NCI-H2227 treated with DMSO at 0.1 percent for 48 hours (cell line): ENCODE data around the gene CWF19L1.

Experiments
- DNase-seq: peaks from one replicate; lab custom pipeline; 2025; lab: John Stamatoyannopoulos, UW

Gene CWF19L1

GRCh38 chr10:100253041-100253440 lies 14.4 kb downstream of the CWF19L1 start:
- no peak for DNase-seq

DNA sequence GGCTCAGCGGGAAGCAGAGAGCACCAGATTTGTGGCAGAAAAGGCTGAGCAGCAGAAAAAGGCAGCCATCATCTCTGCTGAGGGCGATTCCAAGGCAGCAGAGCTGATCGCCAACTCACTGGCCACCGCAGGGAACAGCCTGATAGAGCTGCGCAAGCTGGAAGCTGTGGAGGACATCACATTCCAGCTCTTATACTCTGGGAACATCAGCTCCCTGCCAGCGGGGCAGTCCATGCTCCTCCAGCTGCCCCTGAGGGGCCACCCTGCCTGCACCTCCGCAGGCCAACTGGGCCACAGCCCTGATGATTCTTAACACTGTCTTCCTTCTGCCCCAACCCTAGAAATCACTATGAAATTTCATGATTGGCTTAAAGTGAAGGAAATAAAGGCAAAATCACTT lies 18.6 kb downstream of the CWF19L1 start:
- DNase-seq: no peak

GRCh38 chr10:100245484-100246220 lies 21.8 kb downstream of the CWF19L1 start:
- no peak for DNase-seq

GRCh38 chr10:100239851-100240250 lies 27.6 kb downstream of the CWF19L1 start:
- DNase-seq: no peak

- DNase-seq: no peak
These were observed 29.0 kb downstream of the CWF19L1 start for GRCh38 chr10:100238429-100238828.

DNA sequence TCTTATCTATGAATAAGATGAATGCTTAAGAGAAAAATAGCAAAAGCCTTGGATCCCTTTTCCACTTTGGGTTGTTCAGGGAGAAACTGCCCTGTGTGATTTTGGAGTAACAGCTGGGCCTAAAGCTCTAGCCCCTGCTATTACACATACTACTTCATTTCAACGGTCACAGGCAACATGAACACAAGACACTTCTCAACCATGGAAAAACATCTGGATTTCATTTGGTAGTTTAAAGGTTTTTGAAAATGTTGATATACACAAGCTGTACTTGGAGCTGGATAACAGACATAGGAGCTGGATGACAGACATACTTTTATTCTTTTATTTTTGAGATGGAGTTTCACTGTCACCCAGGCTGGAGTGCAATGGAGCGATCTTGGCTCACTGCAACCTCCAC lies 35.3 kb downstream of the CWF19L1 start:
- DNase-seq: no peak

- no peak for DNase-seq
These were observed 37.5 kb downstream of the CWF19L1 start for GRCh38 chr10:100229819-100230422.

GRCh38 chr10:100223879-100224278 lies 43.6 kb downstream of the CWF19L1 start:
- DNase-seq: no peak

GRCh38 chr10:100222529-100222928 lies 44.9 kb downstream of the CWF19L1 start:
- no peak for DNase-seq

DNA sequence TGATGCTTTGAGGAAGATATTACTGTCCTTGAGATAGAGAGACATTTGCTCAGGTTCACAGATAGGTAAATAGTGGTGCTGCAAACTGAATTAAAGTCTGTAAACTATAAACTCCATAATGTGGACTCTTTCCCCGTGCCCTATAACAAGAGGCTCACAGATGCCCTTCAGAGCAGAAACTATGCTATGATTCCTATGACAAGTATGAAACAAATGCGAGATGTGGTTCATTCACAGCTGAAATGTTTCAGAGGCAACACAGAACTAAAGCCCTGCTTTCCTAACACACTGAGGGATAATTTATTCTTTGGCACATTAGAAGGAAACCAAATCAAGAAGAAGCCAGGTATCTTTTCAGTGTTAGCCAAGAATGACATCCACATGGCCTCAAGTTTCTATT lies 51.4 kb downstream of the CWF19L1 start:
- no peak for DNase-seq

- no peak for DNase-seq
These were observed 58.1 kb downstream of the CWF19L1 start for GRCh38 chr10:100209303-100209702.

DNA sequence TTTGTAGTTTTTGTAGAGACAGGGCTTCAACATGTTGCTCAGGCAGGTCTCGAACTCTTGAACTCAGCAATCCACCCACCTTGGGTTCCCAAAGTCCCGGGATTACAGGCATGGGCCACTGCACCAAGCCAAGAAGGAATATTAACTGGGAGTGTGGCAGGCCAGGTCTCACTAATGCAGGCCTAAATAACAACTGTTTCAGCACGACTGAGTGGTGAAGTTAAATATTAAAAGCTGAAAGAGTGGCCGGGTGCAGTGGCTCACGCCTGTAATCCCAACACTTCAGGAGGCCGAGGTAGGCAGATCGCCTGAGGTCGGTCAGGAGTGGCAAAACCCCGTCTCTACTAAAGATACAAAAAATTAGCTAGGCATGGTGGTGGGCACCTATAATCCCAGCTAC lies 59.2 kb downstream of the CWF19L1 start:
- DNase-seq: no peak

- no peak for DNase-seq
These were observed 63.1 kb downstream of the CWF19L1 start for GRCh38 chr10:100204370-100204769.

DNA sequence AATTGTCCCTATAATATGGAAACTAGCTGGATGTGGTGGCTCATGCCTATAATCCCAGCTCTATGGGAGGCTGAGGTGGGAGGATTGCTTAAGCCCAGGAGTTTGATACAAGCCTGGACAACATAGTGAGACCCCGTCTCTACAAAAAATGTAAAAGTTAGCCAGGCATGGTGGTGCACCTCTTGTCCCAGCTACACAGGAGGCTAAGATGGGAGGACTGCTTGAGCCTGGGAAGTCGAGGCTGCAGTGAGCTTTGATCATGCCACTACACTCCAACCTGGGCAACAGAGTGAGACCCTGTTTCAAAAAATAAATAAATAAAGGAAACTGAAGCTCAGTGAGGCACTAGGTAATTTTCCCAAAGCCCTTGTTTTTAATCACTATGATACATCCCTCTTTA lies 65.9 kb downstream of the CWF19L1 start:
- no peak for DNase-seq

- DNase-seq: no peak
These were observed 72.7 kb downstream of the CWF19L1 start for GRCh38 chr10:100194711-100195110.

GRCh38 chr10:100192350-100192749 lies 75.1 kb downstream of the CWF19L1 start:
- no peak for DNase-seq

DNA sequence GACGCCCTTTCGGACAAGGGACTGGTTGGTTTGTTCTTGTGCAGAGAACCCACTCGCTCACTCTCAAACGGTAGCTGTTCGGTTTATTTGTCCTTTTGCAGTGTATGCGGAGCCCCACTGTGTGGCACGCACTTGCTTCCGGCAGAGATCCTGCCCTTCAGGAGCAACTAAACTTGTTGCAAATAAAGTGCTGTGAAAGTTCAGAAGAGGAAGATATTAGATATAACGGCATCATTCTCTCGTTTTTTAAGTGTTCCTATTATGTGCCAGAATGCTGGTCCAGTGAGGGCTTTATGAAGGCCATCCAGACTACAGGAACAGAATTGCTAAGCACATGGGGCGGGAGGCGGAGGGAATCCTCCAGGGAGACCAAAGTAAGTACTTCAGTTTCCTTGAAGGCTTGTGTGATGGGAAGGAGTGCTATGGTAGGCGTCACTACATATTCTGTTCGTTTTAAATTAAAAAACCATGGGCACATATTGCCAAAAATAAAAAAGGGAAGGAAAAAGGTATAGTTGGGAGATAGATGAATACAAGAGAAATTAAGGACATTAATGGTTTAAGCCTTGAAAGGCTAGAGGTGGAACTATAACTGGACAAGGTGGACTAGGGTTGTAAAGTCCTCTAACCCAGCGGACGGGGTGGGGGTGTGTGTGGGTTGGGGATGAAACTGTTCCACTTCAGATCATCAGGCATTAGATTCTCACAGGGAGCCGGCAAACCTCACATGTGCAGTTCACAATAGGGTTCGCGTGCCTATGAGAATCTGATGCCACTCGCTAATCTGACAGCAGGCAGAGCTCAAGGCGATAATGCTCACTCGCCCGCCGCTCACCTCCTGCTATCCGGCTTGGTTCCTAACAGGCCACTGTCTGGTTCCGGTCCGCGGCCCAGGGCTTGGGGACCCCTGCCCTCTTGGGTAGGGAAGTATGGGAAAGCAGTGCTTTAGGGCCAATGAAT lies 80.9 kb downstream of the CWF19L1 start:
- DNase-seq: peak; percentile 55

- DNase-seq: peak; percentile 85
These were observed 81.8 kb downstream of the CWF19L1 start, which contains the start of gene ERLIN1 for GRCh38 chr10:100185364-100186252. TSS of gene ERLIN1 (minus strand) at chr10:100186029. CDS start at chr10:100185626, 403 bp downstream.

DNA sequence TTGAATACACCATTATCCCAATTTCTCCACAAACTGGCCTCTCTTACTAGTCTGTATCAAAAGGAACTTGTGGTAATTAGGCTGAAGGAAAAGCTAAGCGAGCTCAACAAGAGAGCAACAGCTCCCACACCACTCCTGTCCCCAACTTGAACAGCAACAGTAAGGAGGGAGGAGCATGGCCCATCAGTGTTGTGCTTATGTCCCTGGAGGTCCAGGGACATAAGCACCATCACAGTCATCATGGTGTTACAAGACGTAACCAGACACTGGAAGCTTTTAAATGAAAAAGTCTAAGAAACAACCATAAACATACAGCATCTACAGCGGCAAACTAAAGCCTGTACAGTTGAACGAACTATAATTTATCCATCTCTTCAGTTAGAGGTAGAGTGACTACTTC lies 82.6 kb downstream of the CWF19L1 start:
- no peak for DNase-seq

GRCh38 chr10:100184426-100184825 lies 83.0 kb downstream of the CWF19L1 start:
- no peak for DNase-seq

DNA sequence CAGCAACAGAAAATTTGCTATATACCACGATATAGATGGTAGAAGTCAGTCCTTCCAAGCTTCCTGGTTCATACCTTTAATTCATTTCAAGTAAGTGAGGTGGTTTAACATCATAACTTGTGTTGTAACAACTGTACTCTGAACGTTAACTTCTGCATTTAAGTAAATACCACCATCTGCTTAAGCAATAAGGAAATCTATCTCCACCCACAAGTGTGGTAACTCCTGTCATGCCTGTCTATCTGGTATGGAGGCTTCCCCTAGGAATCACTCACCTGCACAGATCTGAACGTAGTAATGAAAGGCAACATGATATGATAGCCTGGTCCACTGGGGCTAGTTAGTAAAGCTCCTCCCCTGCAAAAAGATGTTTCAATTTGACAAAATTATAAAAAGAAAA lies 84.0 kb downstream of the CWF19L1 start:
- no peak for DNase-seq

DNA sequence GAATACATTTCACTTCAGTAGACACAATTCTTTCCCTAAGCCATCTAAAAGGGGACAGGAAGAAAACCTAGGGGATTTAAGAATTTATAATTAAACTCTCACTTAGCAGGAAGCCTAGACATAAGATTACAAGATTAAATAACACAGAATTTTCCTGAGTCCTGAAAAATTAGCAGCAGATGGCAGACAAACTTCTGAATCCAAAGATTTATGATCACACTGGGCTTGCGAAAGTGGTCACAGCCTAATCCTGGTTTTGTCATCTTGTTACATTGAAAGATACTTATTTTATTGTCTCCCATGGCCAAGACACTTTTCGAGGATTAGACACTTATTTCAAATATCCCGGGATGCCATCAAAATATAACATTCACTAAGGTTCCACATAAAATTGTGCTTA lies 84.5 kb downstream of the CWF19L1 start:
- no peak for DNase-seq
